ENCODE data around the gene TMEM200A. TPM values are rescaled to one million over a fixed set of nuclear protein-coding genes. Genes with fewer than 3 reads are reported as not detected.

Gene TMEM200A
- total and polyA plus RNA-seq, 8 donors = 1.5 to 12.6 (median 3.2) TPM

- Histone ChIP-seq H3K4me3 (no peak overlapping the region), H3K9me3 (no peaks in the 10 kb centered on the region), H3K36me3 (no peaks in the 10 kb centered on the region), H3K4me1 (peaks cover 0 to 16% of the 10 kb centered on the region in 2 donors), H3K27me3 (peaks cover 0 to 58% of the 10 kb centered on the region in 2 donors), H3K27ac (no peak overlapping the region)
- no peak for TF ChIP-seq CTCF (IDR thresholded peaks at IDR 0.05)
- intact Hi-C loops (cut with DNase I) = no loop called here
- DNase-seq (no peak), ATAC-seq (no peak)
Observed at GRCh38 chr6:130368576-130368975, 2.8 kb downstream of the TMEM200A start.

GRCh38 chr6:130369831-130370230 is 4.0 kb downstream of the TMEM200A start:
- Histone ChIP-seq H3K36me3 (no peaks in the 10 kb centered on the region), H3K27me3 (peaks cover 0 to 46% of the 10 kb centered on the region in 2 donors), H3K4me1 (peaks cover 0 to 16% of the 10 kb centered on the region in 2 donors), H3K4me3 (no peak overlapping the region), H3K27ac (no peak overlapping the region), H3K9me3 (no peaks in the 10 kb centered on the region)
- TF ChIP-seq CTCF (IDR thresholded peaks at IDR 0.05) = no peak
- DNase-seq (no peak), ATAC-seq (no peak)
- intact Hi-C loops (cut with DNase I) = no loop called here

- TF ChIP-seq CTCF (IDR thresholded peaks at IDR 0.05) = no peak
- Histone ChIP-seq H3K9me3 (no peaks in the 10 kb centered on the region), H3K27ac (no peak overlapping the region), H3K27me3 (peaks cover 0 to 24% of the 10 kb centered on the region in 2 donors), H3K4me1 (no peaks in the 10 kb centered on the region), H3K4me3 (no peak overlapping the region), H3K36me3 (no peaks in the 10 kb centered on the region)
- intact Hi-C loops (cut with DNase I) = no loop called here
- no peak for ATAC-seq
- DNase-seq = no peak
Observed at GRCh38 chr6:130371921-130372420, 6.2 kb downstream of the TMEM200A start.

GRCh38 chr6:130372786-130373185 is 7.0 kb downstream of the TMEM200A start:
- Histone ChIP-seq H3K4me1 (no peaks in the 10 kb centered on the region), H3K36me3 (no peaks in the 10 kb centered on the region), H3K27me3 (peaks cover 0 to 16% of the 10 kb centered on the region in 2 donors), H3K27ac (no peak overlapping the region), H3K4me3 (no peak overlapping the region), H3K9me3 (no peaks in the 10 kb centered on the region)
- DNase-seq (no peak), ATAC-seq (no peak)
- no peak for TF ChIP-seq CTCF (IDR thresholded peaks at IDR 0.05)
- intact Hi-C loops (cut with DNase I) = no loop called here

- TF ChIP-seq CTCF (IDR thresholded peaks at IDR 0.05) = no peak
- Histone ChIP-seq H3K36me3 (no peaks in the 10 kb centered on the region), H3K4me3 (no peak overlapping the region), H3K4me1 (no peaks in the 10 kb centered on the region), H3K27ac (no peak overlapping the region), H3K9me3 (no peaks in the 10 kb centered on the region), H3K27me3 (peaks cover 0 to 4% of the 10 kb centered on the region in 2 donors)
- DNase-seq (no peak), ATAC-seq (no peak)
- intact Hi-C loops (cut with DNase I) = no loop called here
Observed at GRCh38 chr6:130373992-130374391, 8.2 kb downstream of the TMEM200A start.

Measured in left lung (tissue), 10 donors.